Medulla oblongata (tissue), 1 donor: ENCODE data around the gene RAX2.
"Not testable (repeated sequence)": the region's sequence is repeated elsewhere in the genome, so short reads cannot be mapped to it uniquely, and the experiment has no call there.

ENCODE experiments used
- DNase-seq: peaks from one replicate; pipeline ENCODE4 v3.0.0-alpha.2; 2015; ENCODE audit errors: extremely low spot score

RAX2 gene

DNA sequence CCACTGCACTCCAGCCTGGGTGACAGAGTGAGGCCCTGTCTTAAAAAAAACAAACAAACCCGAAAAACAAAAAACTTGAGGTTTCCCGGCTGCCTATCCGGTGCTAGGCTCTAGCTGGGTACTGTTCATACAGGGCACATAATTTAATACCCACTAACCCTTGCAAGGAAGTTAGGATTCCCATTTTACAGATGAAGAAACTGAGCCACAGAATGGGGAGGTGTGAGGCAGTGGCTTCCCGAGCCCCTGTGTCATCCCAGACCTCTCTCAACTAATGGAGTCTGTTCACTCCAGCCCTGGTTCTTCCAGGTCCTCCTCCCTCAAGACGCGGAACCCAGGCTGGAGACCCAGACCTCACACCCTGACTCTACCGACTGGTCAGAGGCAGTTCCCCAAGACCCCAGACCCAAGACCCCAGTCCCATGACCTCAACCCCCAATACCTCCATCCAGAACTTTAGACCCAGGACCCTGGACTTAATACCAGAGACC is 11.1 kb downstream of the RAX2 start:
- peak; percentile 16 for DNase-seq

GRCh38 chr19:3759482-3760254 is 12.4 kb downstream of the RAX2 start:
- peak; percentile 30 for DNase-seq

- not testable (repeated sequence) for DNase-seq
Observed at GRCh38 chr19:3758297-3758696, 13.7 kb downstream of the RAX2 start.

- not testable (repeated sequence) for DNase-seq
Observed at GRCh38 chr19:3757705-3758104, 14.3 kb downstream of the RAX2 start.

DNA sequence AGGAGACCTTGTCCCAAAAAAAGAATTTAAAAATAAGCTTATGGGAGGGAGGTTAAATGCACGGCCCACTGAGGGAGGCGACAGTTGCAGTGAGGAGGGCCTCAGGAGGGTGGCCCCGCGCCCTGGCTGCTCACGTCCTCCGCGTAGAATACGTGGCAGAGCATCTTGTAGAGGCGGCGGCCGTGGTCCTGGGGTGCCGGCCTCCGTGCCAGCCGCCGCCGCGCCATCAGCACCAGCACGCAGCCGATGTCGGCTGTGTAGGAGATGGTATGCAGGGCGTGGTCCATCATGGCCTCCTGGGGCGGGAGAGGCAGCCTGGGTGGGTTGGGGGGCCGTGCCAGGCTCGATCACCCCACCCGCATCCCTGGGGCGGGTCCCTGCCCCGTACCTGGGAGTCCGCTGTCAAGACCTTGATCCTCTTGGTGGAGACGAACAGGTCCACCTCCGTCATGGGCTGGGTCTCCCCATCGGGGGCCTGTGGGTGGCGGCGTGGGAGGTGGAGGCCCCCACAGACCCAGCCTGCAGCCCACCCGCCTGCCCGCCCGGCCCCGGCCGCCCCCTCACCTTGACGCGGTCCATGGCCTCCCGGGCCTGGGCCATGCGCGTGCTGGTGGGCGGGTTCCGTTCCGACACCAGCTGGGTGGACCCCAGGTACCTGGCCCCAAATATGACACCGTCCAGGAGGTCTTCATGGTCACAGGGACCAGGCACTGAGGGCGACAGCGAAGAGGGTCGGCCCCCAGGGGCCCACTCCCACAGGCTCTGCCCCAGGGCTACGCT is 18.2 kb downstream of the RAX2 start:
- DNase-seq: no peak

- no peak for DNase-seq
Observed at GRCh38 chr19:3752492-3752891, 19.5 kb downstream of the RAX2 start.

- DNase-seq: no peak
Observed at GRCh38 chr19:3751236-3751635, 20.8 kb downstream of the RAX2 start.

DNA sequence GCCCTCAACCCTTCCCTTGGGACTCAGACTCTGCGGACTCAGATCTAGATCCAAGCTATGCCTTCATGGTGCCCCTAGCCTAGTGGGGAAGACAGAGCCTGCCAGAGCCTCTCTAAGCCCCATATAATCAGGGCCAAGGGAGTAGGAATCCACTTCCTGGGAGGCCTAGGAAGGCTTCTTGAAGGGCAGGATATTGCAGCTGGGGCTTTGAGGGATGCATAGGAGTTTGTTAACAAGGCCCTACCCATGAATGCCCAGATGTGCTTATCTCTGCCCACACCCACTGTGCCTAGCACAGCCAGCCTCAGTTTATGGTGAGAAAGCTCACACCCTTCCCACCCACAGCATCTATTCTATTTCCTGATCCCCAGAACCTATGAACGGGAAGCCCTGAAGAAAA is 21.8 kb downstream of the RAX2 start:
- DNase-seq: no peak

GRCh38 chr19:3748965-3749364 is 23.1 kb downstream of the RAX2 start:
- no peak for DNase-seq

DNA sequence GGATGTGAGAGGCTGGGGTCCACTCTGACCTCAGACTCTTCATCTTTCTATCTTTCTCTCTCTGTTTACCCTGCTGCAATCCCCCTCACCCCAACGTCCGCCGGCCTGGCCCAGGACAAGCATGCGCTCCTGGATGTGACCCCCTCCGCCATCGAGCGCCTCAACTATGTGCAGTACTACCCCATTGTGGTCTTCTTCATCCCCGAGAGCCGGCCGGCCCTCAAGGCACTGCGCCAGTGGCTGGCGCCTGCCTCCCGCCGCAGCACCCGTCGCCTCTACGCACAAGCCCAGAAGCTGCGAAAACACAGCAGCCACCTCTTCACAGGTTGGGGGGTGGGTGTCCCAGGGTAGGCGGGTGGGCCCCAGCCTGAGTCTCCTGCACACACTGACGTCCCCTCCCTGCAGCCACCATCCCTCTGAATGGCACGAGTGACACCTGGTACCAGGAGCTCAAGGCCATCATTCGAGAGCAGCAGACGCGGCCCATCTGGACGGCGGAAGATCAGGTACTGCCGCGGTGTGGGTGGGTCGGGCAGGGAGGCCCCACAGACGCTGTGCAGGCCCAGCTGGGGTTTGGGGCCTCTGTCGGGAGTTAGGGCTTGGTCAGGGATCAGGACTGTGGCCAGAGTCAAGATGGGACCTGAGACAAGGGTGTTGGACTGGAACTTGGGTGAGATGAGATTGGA is 25.5 kb downstream of the RAX2 start:
- DNase-seq: no peak

GRCh38 chr19:3745363-3746045 is 26.5 kb downstream of the RAX2 start:
- no peak for DNase-seq

DNA sequence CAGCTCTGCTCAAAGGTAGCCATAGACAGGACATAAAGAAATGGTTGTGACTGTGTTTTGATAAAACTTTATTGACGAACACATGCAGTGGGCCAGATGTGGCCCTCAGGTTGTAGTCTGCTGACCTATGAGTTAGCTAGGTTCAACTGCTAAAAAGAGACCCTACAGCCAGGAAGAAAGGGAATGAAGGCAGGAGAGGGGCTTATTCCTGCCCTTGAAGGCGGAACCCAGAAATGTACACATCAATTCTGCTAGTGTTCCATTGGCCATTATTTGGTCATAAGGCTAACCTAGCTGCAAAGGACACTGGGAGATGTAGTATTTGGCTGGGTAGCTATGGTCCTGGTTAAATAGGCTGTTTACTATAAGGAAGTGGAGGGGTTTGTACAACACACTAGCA is 28.5 kb downstream of the RAX2 start:
- DNase-seq: no peak

DNA sequence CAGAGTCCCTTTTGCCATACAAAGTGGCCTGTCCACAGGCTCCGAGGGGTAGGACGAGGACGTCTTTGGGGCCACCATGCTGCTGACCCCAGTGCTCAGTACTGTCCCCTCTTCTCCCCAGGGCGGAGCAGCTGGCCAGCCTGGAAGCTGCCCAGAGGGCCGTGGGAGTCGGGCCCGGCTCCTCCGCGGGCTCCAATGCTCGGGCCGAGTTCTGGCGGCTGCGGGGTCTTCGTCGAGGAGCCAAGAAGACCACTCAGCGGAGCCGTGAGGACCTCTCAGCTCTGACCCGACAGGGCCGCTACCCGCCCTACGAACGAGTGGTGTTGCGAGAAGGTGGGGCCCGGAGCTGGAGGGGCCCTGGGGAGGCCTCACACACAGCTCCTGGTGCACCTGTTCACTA is 31.6 kb downstream of the RAX2 start:
- no peak for DNase-seq

DNA sequence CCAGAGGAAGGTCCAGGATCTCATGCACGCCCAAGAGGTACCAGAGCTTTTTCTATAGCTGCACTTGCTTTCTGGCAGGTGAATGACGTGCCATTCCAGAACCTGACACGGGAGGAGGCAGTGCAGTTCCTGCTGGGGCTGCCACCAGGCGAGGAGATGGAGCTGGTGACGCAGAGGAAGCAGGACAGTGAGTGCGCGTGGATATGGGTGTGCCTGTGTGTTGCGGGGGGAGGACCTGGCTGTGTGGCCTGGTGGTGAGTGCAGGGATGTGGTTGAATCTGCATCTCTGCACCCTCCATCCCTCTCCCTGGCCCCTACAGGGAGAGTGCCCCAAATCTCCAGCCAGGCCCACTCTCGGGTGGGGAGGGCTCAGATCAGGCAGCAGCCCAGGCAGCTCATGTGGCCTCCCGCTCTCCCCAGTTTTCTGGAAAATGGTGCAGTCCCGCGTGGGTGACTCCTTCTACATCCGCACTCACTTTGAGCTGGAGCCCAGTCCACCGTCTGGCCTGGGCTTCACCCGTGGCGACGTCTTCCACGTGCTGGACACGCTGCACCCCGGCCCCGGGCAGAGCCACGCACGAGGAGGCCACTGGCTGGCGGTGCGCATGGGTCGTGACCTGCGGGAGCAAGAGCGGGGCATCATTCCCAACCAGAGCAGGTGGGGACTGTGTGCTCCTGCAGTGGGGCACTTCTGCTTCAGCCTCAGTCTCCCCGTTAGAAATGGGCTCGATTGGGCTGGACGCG is 33.4 kb downstream of the RAX2 start:
- DNase-seq: no peak

DNA sequence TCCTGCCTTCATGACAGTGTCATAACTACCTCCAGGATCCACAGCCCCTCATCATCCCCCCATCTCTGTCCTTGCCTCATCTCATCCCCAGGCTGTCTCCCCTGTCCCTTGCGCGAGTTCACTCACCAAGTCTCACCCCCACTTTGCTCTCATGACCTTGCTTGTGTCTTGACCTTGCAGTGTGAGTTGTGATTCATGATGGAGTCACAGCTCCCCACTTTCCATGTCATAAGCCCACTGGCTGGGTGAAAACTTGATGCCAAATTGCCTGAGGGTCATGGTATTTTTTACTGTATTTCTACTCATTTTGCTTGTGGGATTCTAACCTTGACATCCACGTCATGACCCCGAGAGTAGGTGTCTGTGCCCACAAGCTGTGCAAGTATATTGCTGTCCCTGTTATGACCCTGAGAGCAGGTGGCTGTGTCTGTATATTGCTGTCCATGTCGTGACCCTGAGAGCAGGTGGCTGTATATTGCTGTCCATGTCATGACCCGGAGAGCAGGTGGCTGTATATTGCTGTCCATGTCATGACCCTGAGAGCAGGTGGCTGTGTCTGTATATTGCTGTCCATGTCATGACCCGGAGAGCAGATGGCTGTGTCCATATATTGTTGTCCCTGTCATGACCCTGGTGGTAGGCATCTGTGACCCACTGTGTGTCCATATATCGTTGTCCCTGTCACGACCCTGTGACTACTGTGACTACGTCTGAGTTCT is 34.4 kb downstream of the RAX2 start:
- DNase-seq: no peak

DNA sequence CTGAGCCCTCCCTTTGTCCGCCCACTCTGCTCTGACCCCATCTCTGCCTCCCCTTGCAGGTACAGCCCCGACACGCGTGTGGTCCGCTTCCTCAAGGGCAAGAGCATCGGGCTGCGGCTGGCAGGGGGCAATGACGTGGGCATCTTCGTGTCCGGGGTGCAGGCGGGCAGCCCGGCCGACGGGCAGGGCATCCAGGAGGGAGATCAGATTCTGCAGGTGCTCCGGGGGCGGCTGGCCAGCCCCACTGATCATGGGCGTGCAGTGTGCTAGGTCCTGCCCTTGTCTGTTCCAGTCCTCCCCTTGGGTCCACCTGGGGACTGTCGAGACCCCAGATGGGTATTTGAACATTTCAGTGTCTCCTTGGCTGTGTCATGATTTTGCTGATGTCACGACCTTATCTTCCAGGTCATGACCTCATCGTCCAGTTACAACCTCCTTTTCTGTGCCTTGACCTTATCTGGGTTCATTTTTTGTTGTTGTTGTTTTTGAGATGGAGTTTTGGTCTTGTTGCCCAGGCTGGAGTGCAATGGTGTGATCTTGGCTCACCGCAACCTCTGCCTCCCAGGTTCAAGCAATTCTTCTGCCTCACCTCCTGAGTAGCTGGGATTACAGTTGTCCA is 35.8 kb downstream of the RAX2 start:
- no peak for DNase-seq

DNA sequence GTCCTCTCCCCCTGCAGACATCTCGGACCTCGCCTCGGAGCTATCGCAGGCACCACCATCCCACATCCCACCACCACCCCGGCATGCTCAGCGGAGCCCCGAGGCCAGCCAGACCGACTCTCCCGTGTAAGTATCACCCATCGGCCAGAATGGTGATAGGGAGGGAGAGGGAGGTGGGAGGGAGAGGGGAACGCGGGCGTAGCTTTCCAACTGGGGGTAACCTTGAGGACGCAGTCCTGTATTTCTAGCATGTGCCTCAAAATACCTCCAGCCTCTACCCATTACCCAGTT is 37.8 kb downstream of the RAX2 start:
- no peak for DNase-seq

- no peak for DNase-seq
Observed at GRCh38 chr19:3733549-3734309, 38.3 kb downstream of the RAX2 start.

DNA sequence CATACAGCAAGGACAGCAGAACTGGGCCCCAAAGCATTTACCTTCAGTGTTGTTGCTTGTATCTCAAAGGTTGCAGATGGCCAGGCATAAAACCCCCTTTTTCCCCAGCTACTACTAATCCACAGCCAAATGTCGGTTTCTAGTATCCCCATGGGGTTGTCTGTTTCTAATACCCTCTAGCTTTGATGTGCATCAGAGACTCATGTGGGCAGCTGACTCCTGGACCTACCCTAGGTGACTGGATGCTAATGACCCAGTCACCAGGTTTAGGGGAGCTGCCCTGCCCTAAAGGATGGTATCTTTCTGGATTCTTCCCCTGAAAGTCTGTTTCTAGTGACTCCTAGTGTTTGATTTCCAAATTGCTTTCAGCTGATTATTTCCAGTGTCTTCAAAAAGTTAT is 39.9 kb downstream of the RAX2 start:
- no peak for DNase-seq
